HG03439 (cell line): ENCODE measurements around the gene ZNF83.
"Not testable (repeated sequence)": the region's sequence is repeated elsewhere in the genome, so short reads cannot be mapped to it uniquely, and the experiment has no call there.

Experiments used
- ATAC-seq: cut with Tn5 transposase; IDR thresholded peaks from one replicate; pipeline ENCODE4 v1.9.1; 2021; ENCODE audit warnings: mild to moderate bottlenecking, moderate library complexity; ENCODE audit not compliant: unreplicated experiment

Gene ZNF83

GRCh38 chr19:52570000-52570861, 67.9 kb downstream of the ZNF83 start, which contains the start of gene ZNF701:
Gene ZNF701, plus strand, starts transcription at chr19:52570287. Its CDS starts 3,861 bp downstream, at chr19:52574148.
- peak; percentile 86 for ATAC-seq

GRCh38 chr19:52569638-52569999, 68.5 kb downstream of the ZNF83 start:
- not testable (repeated sequence) for ATAC-seq

GRCh38 chr19:52567921-52568320, 70.2 kb downstream of the ZNF83 start:
- ATAC-seq: no peak

GRCh38 chr19:52566588-52566987, 71.6 kb downstream of the ZNF83 start:
- no peak for ATAC-seq

GRCh38 chr19:52566121-52566520, 72.0 kb downstream of the ZNF83 start:
- ATAC-seq: no peak
